NCI-H526 treated with DMSO at 0.1 percent for 48 hours (cell line): ENCODE data around the gene CCDC102A.
"Not testable (repeated sequence)": the region's sequence is repeated elsewhere in the genome, so short reads cannot be mapped to it uniquely, and the experiment has no call there.

Experiments used
- DNase-seq: peaks from one replicate; lab custom pipeline; 2025; lab: John Stamatoyannopoulos, UW

The CCDC102A gene

DNA sequence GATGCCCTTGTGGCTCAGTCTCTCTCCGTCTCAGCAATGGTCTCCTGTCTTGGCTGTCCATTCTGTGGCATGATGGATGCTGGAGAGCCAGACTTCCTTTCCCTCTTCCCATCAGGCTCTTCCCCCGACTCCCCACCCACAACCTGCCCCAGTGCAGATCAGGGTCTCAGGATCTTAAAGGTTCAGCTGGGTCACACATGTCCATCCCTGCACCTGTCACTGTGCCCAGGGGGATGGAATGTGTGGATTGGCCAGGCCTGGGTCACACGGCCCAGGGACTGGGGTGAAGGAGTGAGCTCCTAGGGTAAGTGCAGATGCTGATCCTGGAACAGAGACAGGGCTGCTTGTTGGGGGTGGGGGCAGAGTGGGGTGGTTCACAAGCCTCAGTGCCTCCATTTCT is 29.1 kb upstream of the CCDC102A start:
- DNase-seq = no peak

DNA sequence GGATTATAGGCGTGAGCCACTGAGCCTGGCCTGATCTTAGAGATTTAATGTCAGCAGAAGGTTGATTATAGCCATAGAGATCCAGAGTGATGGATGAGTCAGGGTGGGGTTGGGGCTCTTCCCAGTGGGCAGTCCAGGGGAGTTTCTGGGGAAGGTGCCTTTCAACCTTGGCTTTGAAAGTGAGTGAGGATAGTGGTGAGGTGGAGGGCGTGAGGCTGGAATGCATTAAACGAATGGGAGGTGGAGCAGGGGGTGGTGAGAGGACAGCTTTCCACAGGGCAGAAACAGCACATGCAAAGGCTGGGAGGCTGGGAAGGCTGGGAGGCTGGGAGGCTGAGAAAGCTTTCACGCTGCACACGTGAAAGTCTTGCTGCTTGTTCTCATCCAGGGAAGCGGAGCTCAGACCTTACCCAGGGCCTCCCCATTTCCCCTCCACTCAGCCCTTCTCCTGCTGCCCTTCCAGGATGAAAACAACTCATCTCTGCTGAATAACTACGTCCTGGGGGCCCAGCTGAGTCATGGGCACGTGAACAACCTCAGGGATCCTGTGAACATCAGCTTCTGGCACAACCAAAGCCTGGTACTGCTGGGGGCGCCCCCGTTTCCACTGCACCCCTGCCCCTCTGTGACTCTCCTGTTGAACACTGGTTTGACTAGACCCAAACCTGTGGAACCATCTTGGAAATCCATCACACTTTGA is 28.4 kb upstream of the CCDC102A start:
- no peak for DNase-seq

DNA sequence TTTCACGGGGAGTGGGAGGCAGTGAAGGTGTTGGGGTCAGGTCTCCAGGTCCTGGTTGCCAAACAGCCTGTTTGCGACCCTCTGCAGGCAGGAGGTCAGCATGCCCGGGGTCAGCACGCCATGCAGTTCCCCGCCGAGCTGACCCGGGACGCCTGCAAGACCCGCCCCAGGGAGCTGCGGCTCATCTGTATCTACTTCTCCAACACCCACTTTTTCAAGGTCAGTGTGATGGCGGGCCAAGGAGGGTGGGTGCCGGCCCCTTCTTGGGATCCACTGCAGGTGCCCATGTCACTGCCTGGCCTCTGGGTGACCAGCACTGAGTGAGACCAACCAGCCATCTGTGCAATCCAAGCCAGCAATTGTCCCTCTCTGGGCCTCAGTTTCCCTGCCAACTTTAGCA is 27.4 kb upstream of the CCDC102A start:
- no peak for DNase-seq

DNA sequence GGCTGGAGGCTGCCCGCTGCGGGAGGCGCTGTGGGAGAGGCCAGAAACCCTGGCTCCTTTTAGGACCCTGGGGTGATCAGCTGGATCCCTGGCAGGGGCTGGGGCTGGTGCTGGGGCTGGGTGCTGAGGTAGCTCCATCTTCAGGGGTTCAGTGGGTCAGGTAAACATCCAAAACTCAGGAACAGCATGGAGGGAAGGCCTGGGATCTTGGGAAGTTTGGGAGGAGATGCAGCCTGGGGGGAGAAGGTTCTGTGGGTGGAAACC is 27.0 kb upstream of the CCDC102A start:
- DNase-seq = no peak

DNA sequence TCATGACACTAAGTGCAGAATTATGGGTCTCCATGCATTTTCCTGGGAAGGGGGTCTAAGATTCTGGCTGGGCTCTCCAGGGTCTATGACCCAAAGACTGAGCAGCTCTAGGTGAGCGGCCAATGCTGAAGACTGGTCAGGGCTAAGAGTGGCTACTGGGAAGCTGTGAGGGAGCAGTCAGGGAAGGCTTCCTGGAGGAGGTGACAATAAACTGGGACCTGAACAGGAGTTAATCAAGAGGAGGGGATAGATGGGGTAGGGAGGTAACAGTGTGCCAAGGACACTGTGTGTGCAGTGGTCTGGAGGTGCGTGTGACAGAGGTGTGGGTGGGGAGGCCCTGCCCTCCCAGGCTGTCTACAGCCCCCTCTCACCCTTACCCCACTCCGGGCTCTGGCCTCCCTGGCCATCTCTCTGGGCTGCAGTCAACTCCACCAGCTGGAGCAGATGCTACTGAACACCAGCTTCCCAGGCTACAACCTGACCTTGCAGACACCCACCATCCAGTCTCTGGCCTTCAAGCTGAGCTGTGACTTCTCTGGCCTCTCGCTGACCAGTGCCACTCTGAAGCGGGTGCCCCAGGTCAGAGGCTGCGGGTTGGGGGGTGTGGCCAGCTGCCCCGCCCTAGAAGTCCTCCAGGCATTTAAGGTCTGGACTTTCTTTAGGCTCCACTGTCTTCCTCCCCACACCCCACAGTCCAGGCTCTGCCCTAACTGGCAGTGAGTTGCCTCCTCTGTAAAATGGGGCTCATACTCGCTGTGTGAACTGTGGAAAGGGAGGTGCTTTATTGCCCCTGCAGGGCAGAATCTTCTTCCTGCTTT is 26.5 kb upstream of the CCDC102A start:
- DNase-seq = no peak

DNA sequence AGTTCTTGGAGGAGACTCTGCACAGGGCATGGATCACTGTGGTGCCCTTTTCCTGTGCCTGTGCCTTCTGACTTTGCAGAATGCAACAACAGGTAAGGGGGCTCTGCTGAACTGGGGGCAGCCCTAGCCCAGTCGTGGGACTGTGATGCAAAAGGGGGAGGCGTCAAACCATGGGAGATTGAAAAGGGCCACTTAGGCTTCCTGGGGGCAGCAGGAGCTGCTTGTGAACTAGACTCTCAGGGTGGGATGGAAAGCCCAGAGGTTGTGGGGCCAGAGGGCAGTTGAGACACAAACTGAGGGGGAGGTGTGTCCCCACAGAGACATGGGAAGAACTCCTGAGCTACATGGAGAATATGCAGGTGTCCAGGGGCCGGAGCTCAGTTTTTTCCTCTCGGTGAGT is 25.7 kb upstream of the CCDC102A start:
- DNase-seq = no peak

DNA sequence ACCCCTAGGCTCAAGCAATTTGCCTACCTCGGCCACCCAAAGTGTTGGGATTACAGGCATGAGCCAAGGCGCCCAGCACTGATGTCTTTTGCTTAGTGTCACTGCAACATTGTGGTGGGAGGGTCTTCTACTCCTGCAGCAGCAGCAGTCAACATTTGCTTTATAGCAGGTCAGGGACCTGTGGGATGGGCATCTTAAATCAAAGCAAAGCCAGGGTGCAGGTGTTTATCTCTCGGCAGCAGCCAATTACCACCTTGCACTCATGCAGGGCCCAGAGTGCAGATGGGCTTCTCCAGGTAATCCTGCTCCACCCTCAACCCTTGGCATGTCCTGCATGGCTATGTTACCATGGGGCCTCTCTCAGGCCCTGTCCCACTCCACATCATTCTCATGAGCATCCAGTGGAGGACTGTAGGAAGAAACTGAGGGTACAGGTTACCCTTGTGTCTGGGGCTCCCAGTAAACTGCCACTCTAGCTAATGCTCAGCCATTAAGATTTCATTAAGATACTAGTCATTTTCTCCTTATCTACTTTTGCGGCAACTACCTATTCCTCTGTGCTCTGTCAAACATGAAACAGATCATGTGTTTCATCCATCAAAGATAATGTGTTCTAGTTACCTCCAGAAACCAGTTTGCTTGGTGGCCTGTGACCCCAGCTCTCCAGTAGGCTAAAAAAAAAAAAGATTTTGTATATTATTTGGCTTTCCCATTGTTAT is 22.9 kb upstream of the CCDC102A start:
- no peak for DNase-seq

DNA sequence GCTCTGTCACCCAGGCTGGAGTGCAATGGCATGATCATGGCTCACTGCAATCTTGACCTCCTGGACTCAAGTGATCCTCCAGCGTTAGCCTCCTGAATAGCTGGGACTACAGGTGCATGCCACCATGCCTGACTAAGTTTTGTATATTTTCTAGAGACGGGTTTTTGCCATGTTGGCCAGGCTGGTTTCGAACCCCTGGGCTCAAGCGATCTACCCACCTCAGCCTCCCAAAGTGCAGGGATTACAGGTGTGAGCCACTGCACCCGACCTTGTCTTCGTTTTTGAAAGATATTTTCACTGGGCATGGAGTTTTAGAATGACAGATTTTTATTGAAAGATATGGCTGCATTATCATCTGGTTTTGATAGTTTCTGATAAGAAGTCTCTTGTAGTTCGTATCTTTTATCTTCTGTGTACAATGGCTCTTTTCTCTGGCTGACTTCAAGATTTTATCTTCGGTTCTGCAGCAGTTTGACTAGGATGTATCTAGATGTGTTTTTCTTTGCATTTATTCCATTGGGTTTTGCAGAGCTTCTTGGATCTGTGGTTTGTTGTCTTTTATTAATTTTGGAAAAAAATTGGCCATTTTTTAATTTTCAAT is 20.7 kb upstream of the CCDC102A start:
- DNase-seq = no peak

DNA sequence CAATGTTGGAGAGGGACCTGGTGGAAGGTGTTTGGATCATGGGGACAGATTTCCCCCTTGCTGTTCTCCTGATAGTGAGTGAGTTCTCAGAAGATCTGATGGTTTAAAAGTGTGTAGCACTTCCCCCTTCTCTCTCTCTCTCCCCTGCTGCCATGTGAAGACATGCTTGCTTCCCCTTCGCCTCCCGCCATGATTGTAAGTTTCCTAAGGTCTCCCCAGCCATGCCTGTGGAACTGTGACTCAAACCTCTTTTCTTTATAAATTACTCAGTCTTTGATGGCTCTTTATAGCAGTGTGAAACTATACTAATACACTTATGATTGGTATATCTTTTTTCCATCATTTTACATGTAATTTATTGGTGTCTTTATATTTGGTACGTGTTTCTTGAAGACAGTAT is 19.5 kb upstream of the CCDC102A start:
- no peak for DNase-seq

DNA sequence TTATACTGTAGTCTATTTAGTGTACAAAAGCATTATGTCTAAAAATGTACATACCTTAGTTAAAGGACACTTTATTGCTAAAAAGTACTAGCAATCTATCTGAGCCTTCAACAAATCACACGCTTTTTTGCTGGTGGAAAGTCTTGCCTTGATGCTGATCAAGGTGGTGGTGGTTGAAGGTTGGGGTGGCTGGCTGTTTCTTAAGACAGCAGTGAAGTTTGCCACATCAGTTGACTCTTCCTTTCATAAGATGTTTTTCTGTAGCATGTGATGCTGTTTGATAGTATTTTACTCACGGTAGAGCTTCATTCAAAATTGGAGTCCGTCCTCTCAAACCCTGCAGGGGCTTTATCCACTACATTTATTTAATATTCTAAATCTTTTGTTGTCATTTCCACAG is 14.7 kb upstream of the CCDC102A start:
- DNase-seq = no peak

DNA sequence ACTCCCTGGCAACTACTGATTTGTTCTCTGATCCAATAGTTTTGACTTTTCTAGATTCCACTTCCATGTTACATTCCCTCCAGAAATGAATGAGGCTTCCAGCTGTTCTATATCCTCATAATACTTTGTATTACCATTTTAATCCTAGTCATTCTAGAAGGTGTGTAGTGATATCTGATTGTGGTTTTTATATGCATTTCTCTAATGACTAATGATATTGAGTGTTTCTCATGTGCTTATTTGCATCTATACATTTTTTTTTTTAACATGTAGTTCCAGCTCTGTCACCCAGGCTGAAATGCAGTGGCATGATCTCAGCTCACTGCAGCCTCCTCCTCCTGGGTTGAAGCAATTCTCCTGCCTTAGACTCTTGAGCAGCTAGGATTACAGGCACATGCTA is 13.4 kb upstream of the CCDC102A start:
- DNase-seq = no peak

DNA sequence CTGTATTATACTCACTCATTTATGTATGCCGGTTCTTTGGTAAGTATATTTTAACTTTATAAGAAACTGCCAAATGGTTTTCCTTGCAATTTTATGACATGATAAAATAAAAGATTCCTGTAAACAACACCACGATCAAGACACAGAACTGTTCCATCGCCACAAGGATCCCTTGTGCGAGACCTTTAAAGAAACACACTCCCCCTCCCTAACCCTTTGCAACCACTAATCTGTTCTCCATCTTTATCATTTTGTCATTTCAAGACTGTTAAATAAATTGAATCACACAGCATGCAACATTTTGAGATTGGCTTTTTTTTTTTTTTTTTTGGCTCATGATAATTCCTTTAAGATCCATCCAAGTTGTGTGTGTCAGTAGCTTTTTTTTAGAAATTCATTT is 12.0 kb upstream of the CCDC102A start:
- no peak for DNase-seq

DNA sequence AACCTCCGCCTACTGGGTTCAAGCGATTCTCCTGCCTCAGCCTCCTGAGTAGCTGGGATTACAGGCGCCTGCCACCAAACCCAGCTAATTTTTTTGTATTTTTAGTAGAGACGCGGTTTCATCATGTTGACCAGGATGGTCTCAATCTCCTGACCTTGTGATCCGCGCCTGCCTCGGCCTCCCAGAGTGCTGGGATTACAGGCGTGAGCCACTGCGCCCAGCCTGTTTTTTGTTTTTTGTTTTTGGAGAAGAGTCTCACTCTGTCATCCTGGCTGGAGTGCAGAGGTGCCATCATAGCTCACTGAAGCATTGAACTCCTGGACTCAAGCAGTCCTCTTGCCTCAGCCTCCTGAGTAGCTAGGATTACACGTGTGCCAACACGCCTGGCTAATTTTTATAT is 11.2 kb upstream of the CCDC102A start:
- DNase-seq = not testable (repeated sequence)

DNA sequence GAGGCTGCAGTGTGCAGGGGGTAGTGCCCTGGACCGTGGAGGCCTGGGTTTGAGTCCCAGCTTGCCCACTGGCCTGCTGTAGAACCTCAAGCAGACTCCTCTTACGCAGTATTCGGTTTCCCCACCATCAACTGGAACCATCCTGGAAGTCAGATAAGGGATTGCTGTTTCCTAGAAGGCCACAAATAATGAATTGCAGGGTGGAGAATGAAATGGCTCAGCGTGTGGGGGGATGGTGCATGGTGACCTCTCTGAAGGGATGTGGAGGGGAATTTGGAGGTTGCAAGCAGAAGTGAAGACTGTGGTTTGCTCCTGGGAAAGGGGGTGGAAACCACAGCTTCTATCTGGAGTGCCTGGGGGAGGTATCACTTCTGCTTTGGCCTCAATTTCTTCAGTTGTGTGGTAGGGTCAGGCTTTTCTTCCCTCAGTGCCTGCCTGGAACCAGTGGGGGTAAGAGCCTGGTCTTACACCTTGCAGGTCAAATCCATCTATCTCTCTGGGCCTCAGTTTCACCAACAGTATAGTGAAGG is 7.8 kb upstream of the CCDC102A start:
- no peak for DNase-seq

DNA sequence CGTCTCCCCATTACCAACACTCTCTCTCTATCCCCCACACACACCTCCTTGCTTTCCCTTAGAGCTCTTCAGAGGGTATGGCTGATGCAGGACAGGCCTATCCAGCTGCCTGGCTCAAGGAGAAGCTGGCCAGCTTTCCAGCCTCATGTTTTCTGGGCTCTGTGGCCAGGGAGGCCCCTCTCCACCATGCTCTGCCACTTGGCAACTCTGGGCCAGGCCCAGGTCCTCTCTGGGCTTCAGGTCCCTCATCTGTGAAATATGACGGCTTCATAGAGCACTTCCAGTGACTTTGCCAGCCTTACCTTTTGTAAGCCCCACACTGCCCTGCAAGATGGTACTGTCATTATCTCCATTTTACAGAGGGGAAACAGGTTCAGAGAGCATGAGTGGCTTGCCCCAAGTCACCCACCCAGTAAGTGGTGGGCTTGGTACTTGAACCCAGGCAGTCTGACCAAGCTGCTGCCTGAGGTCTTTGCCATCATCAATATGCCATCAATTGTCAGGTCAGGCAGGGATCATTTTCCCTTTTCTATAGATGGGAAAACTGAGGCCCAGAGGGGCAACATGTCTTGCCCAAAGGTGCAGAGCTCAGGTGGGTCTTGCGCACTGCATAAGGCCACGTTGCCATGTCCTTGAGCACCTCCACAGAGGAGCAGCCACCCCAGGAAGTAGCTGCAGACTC is 5.5 kb upstream of the CCDC102A start:
- no peak for DNase-seq

DNA sequence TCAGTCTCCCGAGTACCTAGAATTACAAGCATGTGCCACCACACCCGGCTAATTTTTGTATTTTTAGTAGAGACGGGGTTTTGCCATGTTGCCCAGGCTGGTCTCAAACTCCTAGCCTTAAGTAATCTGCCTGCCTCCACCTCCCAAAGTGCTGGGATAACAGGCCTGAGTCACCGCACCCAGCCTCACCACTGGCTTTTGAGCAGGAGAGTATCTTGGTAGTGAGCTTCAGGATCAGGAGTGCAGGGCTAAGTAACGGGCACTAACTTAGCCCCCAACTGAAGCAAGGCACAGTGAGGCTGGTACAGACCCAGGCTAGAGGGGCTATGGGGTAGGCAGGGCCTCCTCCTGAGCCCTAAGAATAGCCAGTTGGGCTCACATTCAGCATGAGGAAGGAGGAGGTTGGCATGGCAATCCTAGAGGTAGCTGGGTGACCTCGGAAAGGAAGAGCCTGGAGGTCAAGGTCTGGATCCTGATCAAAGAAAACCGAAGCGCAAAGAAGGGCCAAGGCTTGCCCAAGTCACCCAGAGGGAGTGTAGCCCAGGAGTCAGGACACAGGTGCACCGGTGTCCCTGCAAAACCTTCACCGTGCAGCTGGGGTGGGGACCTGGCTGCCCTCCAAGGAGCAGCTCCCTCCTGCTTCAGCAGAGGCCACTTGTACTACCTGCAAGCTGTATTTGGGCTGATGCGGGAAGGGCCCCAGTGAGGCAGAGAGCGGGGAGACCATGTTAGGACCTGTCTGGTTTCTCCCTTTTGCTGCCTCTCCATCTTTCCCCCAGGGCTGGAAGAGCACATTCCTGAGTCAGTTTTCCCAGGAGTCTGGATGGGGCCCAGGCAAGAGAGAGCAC is 4.8 kb upstream of the CCDC102A start:
- no peak for DNase-seq

DNA sequence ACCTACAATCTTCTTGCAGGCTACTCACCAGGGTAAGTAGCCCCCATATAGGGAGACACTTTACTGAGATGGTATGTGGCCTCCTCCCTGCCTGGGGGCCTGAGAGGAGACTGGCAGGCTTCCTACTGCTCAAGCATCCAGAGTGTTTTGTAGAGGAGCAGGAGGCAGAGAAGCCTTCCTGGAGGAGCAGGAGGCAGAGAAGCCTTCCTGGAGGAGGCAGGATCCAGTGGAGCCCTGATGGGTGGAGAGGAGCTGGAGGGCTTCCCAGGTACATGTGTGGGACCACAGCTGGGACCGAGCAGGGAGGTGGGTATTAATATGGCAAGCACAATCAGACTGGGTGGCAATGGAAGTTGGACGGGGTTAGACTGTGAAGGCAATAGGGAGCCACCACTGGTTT is 4.0 kb upstream of the CCDC102A start:
- DNase-seq = no peak

DNA sequence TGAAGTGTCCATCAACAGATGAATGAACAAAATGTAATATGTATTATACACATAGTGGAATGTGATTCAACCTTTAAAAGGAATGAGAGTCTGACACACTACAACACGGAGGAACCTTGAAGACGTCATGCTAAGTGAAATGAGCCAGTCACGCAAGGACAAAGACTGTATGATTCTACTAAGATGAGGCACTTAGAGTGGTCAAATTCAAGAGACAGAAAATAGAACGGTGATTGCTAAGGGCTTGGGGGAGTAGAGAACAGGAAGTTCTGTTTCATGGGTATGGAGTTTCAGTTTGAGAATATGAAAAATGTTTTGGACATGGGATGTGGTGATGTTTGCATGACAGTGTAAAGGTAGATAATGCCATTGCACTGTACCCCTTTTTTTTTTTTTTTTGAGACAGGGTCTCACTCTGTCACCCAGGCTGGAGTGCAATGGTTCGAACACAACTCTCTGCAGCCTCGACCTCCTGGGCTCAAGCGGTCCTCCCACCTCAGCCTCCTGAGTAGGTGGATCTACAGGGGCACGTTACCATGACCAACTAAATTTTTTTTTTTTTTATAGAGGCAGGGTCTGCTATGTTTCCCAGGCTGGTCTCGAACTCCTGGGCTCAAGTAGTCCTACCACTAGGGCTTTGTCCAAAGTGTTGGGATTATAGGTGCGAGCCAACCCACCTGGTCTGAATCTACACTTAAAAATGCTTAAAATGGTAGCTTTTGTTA is 2.9 kb upstream of the CCDC102A start:
- peak; percentile 53 for DNase-seq

DNA sequence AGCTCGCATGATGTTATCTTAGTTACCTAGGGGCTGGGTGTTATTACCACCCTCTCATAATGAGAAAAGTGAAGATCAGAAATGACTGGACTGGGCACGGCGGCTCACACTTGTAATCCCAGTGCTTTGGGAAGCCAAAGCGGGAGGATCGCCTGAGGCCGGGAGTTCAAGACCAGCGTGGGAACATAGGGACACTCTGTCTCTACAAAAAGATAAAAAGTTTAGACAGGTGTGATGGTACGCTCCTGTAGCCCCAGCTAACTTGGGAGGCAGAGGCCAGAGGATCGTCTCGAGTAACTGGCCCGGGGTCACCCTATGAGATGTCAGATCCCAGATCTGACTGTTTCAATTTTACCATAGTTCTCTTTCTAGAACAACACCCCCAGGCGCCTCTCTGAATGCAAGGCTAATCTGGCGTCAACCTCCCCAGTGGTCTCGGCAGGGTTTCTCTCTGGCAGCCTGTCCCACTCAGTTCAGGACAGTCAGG is 1.9 kb upstream of the CCDC102A start:
- no peak for DNase-seq

DNA sequence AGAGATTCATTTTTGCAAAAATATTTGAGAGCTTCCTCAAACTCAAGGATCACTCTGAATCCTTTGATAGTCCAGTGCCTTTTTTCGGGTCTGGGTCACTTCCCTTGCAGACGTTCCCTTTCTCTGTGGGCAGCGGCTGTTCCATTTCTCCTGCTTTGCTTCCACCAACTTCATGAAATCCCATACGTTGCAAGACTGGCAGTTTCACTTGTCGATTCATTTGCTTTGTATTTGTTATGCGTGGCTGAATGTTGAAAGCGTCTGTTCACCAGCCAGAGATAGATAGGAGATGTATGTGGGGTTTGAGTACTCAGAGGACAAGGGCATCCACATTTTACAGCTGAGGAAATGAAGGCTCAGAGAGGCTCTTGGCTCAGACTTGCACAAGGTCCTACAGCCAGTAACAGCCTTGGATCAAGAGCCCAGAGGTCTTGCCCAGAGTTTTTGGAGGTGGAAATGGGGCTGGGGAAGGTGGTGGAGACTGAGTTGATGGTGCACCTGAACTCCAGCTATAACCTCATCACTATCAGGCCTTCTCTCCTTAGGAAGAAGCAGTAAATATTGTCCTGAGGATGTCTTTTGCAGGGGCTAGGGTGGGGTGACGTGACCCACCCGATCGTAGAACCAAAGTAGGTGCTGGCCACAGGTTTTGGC is 1.3 kb upstream of the CCDC102A start:
- DNase-seq = peak; percentile 75
